ENCODE measurements around the gene LARP6. TPM values are rescaled to one million over a fixed set of nuclear protein-coding genes. Genes with fewer than 3 reads are reported as not detected.

LARP6 gene
- total and polyA plus RNA-seq, 8 donors: 7.7 to 17.8 (median 13.8) TPM

GRCh38 chr15:70788114-70789049 lies 65.6 kb downstream of the LARP6 start:
- no peak for ATAC-seq
- no peak for TF ChIP-seq CTCF (IDR thresholded peaks at IDR 0.05)
- H3K4me3 ChIP-seq: no peak overlapping the region

GRCh38 chr15:70786996-70787395 lies 67.0 kb downstream of the LARP6 start:
- Histone ChIP-seq H3K4me3 (no peak overlapping the region), H3K27me3 (peaks cover 3 to 77% of the 10 kb centered on the region in 2 donors), H3K36me3 (no peaks in the 10 kb centered on the region), H3K27ac (no peak overlapping the region), H3K9me3 (no peaks in the 10 kb centered on the region), H3K4me1 (no peaks in the 10 kb centered on the region)
- ATAC-seq (no peak), DNase-seq (no peak)
- intact Hi-C loops (cut with DNase I): no loop called here
- TF ChIP-seq CTCF (IDR thresholded peaks at IDR 0.05): no peak

More at GRCh38 chr15:70788114-70789049, 65.6 kb downstream of the LARP6 start:
- Histone ChIP-seq H3K9me3 (no peaks in the 10 kb centered on the region), H3K4me1 (no peaks in the 10 kb centered on the region), H3K36me3 (no peaks in the 10 kb centered on the region), H3K27ac (no peak overlapping the region), H3K27me3 (peaks cover 0 to 75% of the 10 kb centered on the region in 2 donors)
- intact Hi-C loops (cut with DNase I): no loop called here
- DNase-seq: no peak

- TF ChIP-seq CTCF (IDR thresholded peaks at IDR 0.05): no peak
- Histone ChIP-seq H3K27ac (no peak overlapping the region), H3K27me3 (peaks cover 3 to 54% of the 10 kb centered on the region in 2 donors), H3K9me3 (no peaks in the 10 kb centered on the region), H3K4me3 (no peak overlapping the region), H3K4me1 (no peaks in the 10 kb centered on the region), H3K36me3 (no peaks in the 10 kb centered on the region)
- DNase-seq (no peak), ATAC-seq (no peak)
- intact Hi-C loops (cut with DNase I): no loop called here
These were observed 70.3 kb downstream of the LARP6 start for GRCh38 chr15:70783610-70784022.

GRCh38 chr15:70783041-70783440 lies 70.9 kb downstream of the LARP6 start:
- intact Hi-C loops (cut with DNase I): no loop called here
- Histone ChIP-seq H3K27me3 (peaks cover 3 to 48% of the 10 kb centered on the region in 2 donors), H3K36me3 (no peaks in the 10 kb centered on the region), H3K9me3 (no peaks in the 10 kb centered on the region), H3K4me3 (no peak overlapping the region), H3K27ac (no peak overlapping the region), H3K4me1 (no peaks in the 10 kb centered on the region)
- TF ChIP-seq CTCF (IDR thresholded peaks at IDR 0.05): no peak
- no peak for ATAC-seq
- DNase-seq: no peak

GRCh38 chr15:70781236-70781635 lies 72.7 kb downstream of the LARP6 start:
- Histone ChIP-seq H3K4me1 (no peaks in the 10 kb centered on the region), H3K27me3 (peaks cover 3 to 38% of the 10 kb centered on the region in 2 donors), H3K27ac (no peak overlapping the region), H3K36me3 (no peaks in the 10 kb centered on the region), H3K4me3 (no peak overlapping the region), H3K9me3 (no peaks in the 10 kb centered on the region)
- intact Hi-C loops (cut with DNase I): no loop called here
- DNase-seq (no peak), ATAC-seq (no peak)
- no peak for TF ChIP-seq CTCF (IDR thresholded peaks at IDR 0.05)
